Immature natural killer cell (primary cell): Measurements from ENCODE around the gene CNGB1. TPM values are rescaled to one million over a fixed set of nuclear protein-coding genes. Genes with fewer than 3 reads are reported as not detected.
"Not testable (repeated sequence)": the region's sequence is repeated elsewhere in the genome, so short reads cannot be mapped to it uniquely, and the experiment has no call there.

Experiments
- DNase-seq, 3 donors: peaks; one replicate each; pipeline ENCODE4 v3.0.0; 2022; ENCODE audit warnings: mixed read lengths in 1 of 3
- H3K27ac Mint-ChIP-seq, 6 donors: one replicate each; pipeline ENCODE4 v1.8.0; 2020; ENCODE audit warnings: mixed read lengths in 6 of 6, mild to moderate bottlenecking in 5 of 6, inconsistent platforms in 4 of 6, moderate library complexity in 3 of 6
- H3K27me3 Mint-ChIP-seq, 3 donors: one replicate each; pipeline ENCODE4 v1.8.0; 2020 to 2021; ENCODE audit warnings: low read depth in 3 of 3, mild to moderate bottlenecking in 3 of 3, mixed read lengths in 3 of 3, moderate library complexity in 3 of 3, inconsistent platforms in 1 of 3
- H3K36me3 Mint-ChIP-seq, 3 donors: one replicate each; pipeline ENCODE4 v1.8.0; 2020; ENCODE audit warnings: mixed read lengths in 3 of 3, inconsistent platforms in 2 of 3, mild to moderate bottlenecking in 2 of 3
- H3K4me1 Mint-ChIP-seq, 2 donors: one replicate each; pipeline ENCODE4 v1.8.0; 2020; ENCODE audit warnings: inconsistent platforms in 2 of 2, mild to moderate bottlenecking in 2 of 2, mixed read lengths in 2 of 2, moderate library complexity in 1 of 2
- H3K4me3 Mint-ChIP-seq, 5 donors: one replicate each; pipeline ENCODE4 v1.8.0; 2020; ENCODE audit warnings: mild to moderate bottlenecking in 5 of 5, mixed read lengths in 5 of 5, inconsistent platforms in 3 of 5, moderate library complexity in 3 of 5
- H3K9me3 Mint-ChIP-seq, 6 donors: one replicate each; pipeline ENCODE4 v1.8.0; 2020; ENCODE audit warnings: mild to moderate bottlenecking in 6 of 6, mixed read lengths in 6 of 6, inconsistent platforms in 4 of 6, moderate library complexity in 3 of 6
- polyA plus RNA-seq, 3 donors: library from polyadenylated mRNA; unstranded; fragments of 300-500 nt; fragmentation: Illumina TruSeq; gene quantifications; one replicate each; pipeline ENCODE4 v1.2.3, GENCODE V29; 2021

Gene CNGB1
- polyA plus RNA-seq, 3 donors from 2014 or later, result not detected

GRCh38 chr16:57949595-57950238 is 21.2 kb downstream of the CNGB1 start:
- Mint-ChIP-seq H3K36me3 (peaks cover 0 to 3% (median 0%) of the 10 kb centered on the region in 3 donors), H3K4me1 (no peaks in the 10 kb centered on the region), H3K27ac (no peak overlapping the region), H3K27me3 (peaks cover 0 to 3% (median 0%) of the 10 kb centered on the region in 3 donors), H3K4me3 (no peak overlapping the region), H3K9me3 (no peaks in the 10 kb centered on the region)
- DNase-seq, result no peak

GRCh38 chr16:57949013-57949412 is 21.9 kb downstream of the CNGB1 start:
- Mint-ChIP-seq H3K4me3 (no peak overlapping the region), H3K9me3 (no peaks in the 10 kb centered on the region), H3K27me3 (peaks cover 0 to 3% (median 0%) of the 10 kb centered on the region in 3 donors), H3K4me1 (no peaks in the 10 kb centered on the region), H3K36me3 (peaks cover 0 to 3% (median 0%) of the 10 kb centered on the region in 3 donors), H3K27ac (no peak overlapping the region)
- no peak for DNase-seq

- H3K4me3 Mint-ChIP-seq, result no peak overlapping the region
- H3K9me3 Mint-ChIP-seq, result no peaks in the 10 kb centered on the region
- H3K36me3 Mint-ChIP-seq, result no peaks in the 10 kb centered on the region
- H3K4me1 Mint-ChIP-seq, result no peaks in the 10 kb centered on the region
- DNase-seq, result no peak
- H3K27ac Mint-ChIP-seq, result no peak overlapping the region
- peaks cover 0 to 2% (median 0%) of the 10 kb centered on the region in 3 donors for H3K27me3 Mint-ChIP-seq
These were observed 22.9 kb downstream of the CNGB1 start for GRCh38 chr16:57948027-57948426.

GRCh38 chr16:57947261-57947660 is 23.7 kb downstream of the CNGB1 start:
- Mint-ChIP-seq H3K4me3 (no peak overlapping the region), H3K4me1 (no peaks in the 10 kb centered on the region), H3K9me3 (no peaks in the 10 kb centered on the region), H3K36me3 (no peaks in the 10 kb centered on the region), H3K27me3 (peaks cover 0 to 2% (median 0%) of the 10 kb centered on the region in 3 donors), H3K27ac (no peak overlapping the region)
- no peak for DNase-seq

- Mint-ChIP-seq H3K27ac (no peak overlapping the region), H3K36me3 (no peaks in the 10 kb centered on the region), H3K4me1 (no peaks in the 10 kb centered on the region), H3K9me3 (no peaks in the 10 kb centered on the region), H3K4me3 (no peak overlapping the region), H3K27me3 (peaks cover 0 to 2% (median 0%) of the 10 kb centered on the region in 3 donors)
- no peak for DNase-seq
These were observed 24.6 kb downstream of the CNGB1 start for GRCh38 chr16:57946181-57946801.

GRCh38 chr16:57945740-57946138 is 25.2 kb downstream of the CNGB1 start:
- no peak for DNase-seq
- no peak overlapping the region for H3K27ac Mint-ChIP-seq

GRCh38 chr16:57944970-57945739 is 25.8 kb downstream of the CNGB1 start:
- Mint-ChIP-seq H3K9me3 (no peaks in the 10 kb centered on the region), H3K27ac (no peak overlapping the region), H3K36me3 (no peaks in the 10 kb centered on the region), H3K4me3 (no peak overlapping the region), H3K27me3 (peaks cover 0 to 3% (median 0%) of the 10 kb centered on the region in 3 donors), H3K4me1 (no peaks in the 10 kb centered on the region)
- no peak for DNase-seq

More at GRCh38 chr16:57945740-57946138, 25.2 kb downstream of the CNGB1 start:
- Mint-ChIP-seq H3K36me3 (no peaks in the 10 kb centered on the region), H3K4me1 (no peaks in the 10 kb centered on the region), H3K9me3 (no peaks in the 10 kb centered on the region), H3K4me3 (no peak overlapping the region), H3K27me3 (no peaks in the 10 kb centered on the region)

GRCh38 chr16:57943381-57943780 is 27.5 kb downstream of the CNGB1 start:
- not testable (repeated sequence) for DNase-seq, H3K9me3 Mint-ChIP-seq

GRCh38 chr16:57941901-57942300 is 29.0 kb downstream of the CNGB1 start:
- H3K9me3 Mint-ChIP-seq, H3K27me3 Mint-ChIP-seq, H3K4me1 Mint-ChIP-seq, DNase-seq, H3K36me3 Mint-ChIP-seq, H3K4me3 Mint-ChIP-seq, H3K27ac Mint-ChIP-seq: not testable (repeated sequence)

More at GRCh38 chr16:57943381-57943780, 27.5 kb downstream of the CNGB1 start:
- H3K4me3 Mint-ChIP-seq, H3K27ac Mint-ChIP-seq, H3K36me3 Mint-ChIP-seq, H3K4me1 Mint-ChIP-seq, H3K27me3 Mint-ChIP-seq: not testable (repeated sequence)

- H3K27me3 Mint-ChIP-seq, result peaks cover 1 to 5% (median 3%) of the 10 kb centered on the region in 3 donors
- H3K4me3 Mint-ChIP-seq, result no peak overlapping the region
- H3K27ac Mint-ChIP-seq, result no peak overlapping the region
- no peaks in the 10 kb centered on the region for H3K9me3 Mint-ChIP-seq
- peaks cover 6 to 9% of the 10 kb centered on the region in 2 donors for H3K4me1 Mint-ChIP-seq
- no peak for DNase-seq
- no peaks in the 10 kb centered on the region for H3K36me3 Mint-ChIP-seq
These were observed 29.8 kb downstream of the CNGB1 start for GRCh38 chr16:57941016-57941664.

- no peaks in the 10 kb centered on the region for H3K36me3 Mint-ChIP-seq
- no peak overlapping the region for H3K4me3 Mint-ChIP-seq
- no peaks in the 10 kb centered on the region for H3K9me3 Mint-ChIP-seq
- no peak for DNase-seq
- peaks cover 13 to 16% of the 10 kb centered on the region in 2 donors for H3K4me1 Mint-ChIP-seq
- peaks cover 3 to 5% (median 3%) of the 10 kb centered on the region in 3 donors for H3K27me3 Mint-ChIP-seq
- no peak overlapping the region for H3K27ac Mint-ChIP-seq
These were observed 30.5 kb downstream of the CNGB1 start for GRCh38 chr16:57940382-57940966.

GRCh38 chr16:57939872-57940224 is 31.1 kb downstream of the CNGB1 start:
- H3K4me1 Mint-ChIP-seq, result peaks cover 19 to 21% of the 10 kb centered on the region in 2 donors
- no peaks in the 10 kb centered on the region for H3K9me3 Mint-ChIP-seq
- H3K27me3 Mint-ChIP-seq, result peaks cover 3 to 5% (median 3%) of the 10 kb centered on the region in 3 donors
- H3K4me3 Mint-ChIP-seq, result no peak overlapping the region
- DNase-seq, result no peak
- H3K36me3 Mint-ChIP-seq, result no peaks in the 10 kb centered on the region
- H3K27ac Mint-ChIP-seq, result peak overlapping the region in 1 of 6 donors; percentile 2

GRCh38 chr16:57938936-57939871 is 31.7 kb downstream of the CNGB1 start:
- peaks cover 21 to 26% of the 10 kb centered on the region in 2 donors for H3K4me1 Mint-ChIP-seq

More at GRCh38 chr16:57938936-57939871, 31.7 kb downstream of the CNGB1 start:
- no peak for DNase-seq
- Mint-ChIP-seq H3K9me3 (no peaks in the 10 kb centered on the region), H3K36me3 (no peaks in the 10 kb centered on the region), H3K27ac (peak overlapping the region in 1 of 6 donors; percentile 2), H3K27me3 (peaks cover 3 to 5% (median 4%) of the 10 kb centered on the region in 3 donors), H3K4me3 (no peak overlapping the region)
